Activated CD8-positive, alpha-beta memory T cell treated with anti-CD3 and anti-CD28 coated beads, Interleukin-2, amount 50 U/mL, for 1 hour (primary cell): ENCODE measurements around the gene CDKN1C.
"Not testable (repeated sequence)": the region's sequence is repeated elsewhere in the genome, so short reads cannot be mapped to it uniquely, and the experiment has no call there.

Experiments used
- DNase-seq: peaks from one replicate; pipeline ENCODE4 v3.0.0-alpha.2; 2020; ENCODE audit errors: extremely low read depth

CDKN1C gene

DNA sequence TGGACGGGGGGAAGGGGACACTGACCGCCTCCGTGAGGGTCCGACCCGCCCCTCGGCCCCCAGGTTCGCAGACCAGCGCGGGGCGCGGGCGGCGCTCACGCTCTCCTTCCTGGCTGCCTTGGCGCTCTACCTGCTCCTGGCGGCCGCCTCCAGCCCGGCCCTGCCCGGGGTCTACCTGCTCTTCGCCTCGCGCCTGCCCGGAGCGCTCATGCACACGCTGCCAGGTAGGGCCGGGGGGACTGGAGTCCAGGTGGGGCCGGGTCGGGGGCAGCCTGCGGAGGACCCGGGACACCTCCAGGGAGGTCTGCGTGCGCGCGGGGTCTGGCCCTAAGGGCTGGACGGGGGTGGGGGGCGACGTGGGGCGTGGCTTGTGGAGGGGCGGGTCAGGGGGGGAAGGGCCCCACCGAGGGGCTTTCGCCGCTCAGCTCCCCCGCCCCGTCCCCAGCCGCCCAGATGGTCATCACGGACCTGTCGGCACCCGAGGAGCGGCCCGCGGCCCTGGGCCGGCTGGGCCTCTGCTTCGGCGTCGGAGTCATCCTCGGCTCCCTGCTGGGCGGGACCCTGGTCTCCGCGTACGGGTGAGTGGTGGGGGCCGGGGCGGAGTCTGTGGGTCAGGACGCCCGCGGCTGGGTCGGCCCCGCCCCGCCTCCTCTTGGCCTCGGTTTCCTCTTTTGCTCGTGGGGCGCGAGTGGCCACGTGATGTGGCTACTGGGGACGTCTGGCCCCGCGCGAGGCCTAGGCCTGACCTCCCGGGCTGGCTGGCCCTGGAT, 23.7 kb upstream of the CDKN1C start:
- DNase-seq: no peak

GRCh38 chr11:2908130-2908529, 22.6 kb upstream of the CDKN1C start:
- no peak for DNase-seq

- not testable (repeated sequence) for DNase-seq
Observed at GRCh38 chr11:2905299-2905698, 19.7 kb upstream of the CDKN1C start.

DNA sequence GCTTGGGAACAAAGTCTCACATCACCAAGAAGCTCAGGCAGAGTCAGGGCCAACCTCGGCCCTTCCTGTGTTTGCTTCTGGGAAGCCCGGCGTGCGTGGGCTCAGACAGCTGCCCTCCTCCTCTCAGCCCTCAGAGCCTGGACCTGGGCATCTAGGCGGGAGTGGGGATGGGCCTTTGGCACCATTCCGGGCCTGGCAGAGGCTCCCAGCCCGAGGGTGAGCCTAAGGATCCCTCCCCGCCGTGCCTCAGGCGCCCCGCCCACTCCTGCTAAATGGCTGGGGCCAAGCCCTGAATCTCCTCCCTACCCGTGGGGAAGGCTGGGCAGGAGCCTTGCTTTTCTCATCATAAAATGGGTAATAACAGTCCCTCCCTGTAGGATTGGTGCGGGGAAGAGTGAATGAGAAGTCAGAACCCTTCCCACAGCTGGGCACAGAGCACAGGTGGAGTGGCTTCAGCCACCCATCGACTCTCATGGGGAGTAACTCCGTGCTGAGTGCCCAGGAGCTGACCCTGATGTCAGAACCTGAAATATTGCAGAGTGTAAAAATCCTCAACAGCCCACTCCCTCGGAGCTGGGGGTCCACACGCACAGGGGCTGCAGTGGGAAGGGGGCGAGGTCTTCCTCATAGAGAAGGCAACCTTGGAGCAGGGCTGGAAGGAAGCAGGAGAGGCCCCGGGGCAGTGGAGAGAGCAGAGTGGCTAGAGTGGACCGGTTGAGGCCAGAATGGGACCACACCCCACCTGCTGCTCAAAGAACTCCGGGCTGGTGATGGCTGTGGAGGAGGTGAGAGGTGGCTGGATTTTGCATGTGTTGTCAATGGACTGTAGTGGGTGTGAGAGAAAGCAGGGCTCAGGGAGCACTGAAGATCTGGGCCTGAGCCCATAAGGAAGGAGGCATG, 18.8 kb upstream of the CDKN1C start:
- DNase-seq: no peak

- no peak for DNase-seq
Observed at GRCh38 chr11:2903672-2904011, 18.1 kb upstream of the CDKN1C start.

DNA sequence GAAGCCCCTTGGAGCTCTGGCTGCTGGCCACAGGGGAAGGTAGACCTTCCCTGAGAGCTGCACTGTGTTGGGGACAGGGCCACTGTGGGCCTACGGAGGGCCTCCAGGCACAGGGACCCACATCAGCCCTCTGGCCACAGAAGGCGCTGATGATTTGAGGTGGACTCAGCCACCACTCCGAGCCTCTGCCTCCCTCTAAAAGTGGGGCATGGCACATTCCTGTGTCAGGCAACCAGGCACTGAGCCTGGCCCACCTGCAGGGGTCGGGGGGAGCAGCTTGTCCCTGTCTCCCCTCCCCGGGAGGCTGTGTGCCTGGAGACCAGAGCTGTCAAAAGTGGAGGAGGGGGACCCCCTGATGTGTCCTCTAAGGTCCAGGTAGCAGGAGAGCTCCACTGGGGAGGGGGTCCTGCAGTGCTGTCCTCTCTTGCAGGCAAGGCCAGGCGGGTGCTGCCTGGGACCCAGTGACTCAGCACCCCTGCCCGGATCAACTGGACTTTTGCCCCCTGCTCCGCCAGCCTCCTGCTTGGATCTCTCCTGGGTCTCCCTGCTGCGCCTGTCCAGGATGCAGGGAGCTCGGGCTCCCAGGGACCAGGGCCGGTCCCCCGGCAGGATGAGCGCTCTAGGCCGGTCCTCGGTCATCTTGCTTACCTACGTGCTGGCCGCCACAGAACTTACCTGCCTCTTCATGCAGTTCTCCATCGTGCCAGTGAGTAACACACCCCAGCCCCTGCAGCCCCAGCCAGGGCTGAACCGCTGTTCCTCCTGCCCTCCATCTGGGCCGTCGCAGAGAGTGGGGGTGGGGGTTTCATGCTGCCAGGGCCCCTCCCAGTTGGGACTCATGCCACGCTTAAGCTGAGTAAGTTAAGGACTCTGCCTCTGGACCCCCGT, 17.5 kb upstream of the CDKN1C start:
- no peak for DNase-seq

GRCh38 chr11:2901854-2902783, 16.5 kb upstream of the CDKN1C start:
- peak; percentile 80 for DNase-seq

GRCh38 chr11:2901196-2901796, 15.7 kb upstream of the CDKN1C start:
- no peak for DNase-seq

DNA sequence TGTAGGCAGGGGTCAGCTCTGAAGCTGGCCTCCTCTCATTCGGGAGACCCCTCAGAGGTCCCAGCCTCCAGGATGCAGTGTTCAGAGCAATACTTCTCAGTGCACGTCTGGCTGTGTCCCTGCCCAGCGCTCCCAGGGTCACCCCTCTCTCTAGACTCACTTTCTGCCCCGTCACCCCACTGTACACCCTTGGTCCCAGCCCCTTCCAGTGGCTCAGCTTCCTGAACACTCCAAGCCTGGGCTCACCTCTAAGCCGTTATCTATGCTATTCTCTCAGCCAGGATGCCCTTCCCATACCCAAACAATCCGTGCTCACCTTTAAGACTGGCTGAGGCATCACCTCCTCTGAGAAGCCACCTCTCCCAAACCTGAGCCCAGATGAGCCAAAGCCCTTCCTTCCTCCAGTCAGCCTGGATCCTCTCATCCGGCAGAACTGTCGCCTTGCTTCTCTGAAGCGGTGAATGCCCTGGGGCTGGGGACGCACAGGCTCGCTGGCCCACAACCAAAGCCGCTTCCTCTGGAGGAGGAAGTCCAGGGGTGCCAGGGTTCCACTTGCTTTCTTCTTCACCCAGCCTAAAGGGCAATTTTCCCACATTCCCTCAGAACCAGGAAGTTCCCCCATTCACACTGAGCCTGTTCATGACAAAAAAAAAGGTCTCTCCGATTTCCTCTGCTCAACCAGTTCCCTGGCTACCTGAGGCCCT, 13.7 kb upstream of the CDKN1C start:
- DNase-seq: no peak

GRCh38 chr11:2898366-2899079, 12.9 kb upstream of the CDKN1C start:
- DNase-seq: peak; percentile 24

DNA sequence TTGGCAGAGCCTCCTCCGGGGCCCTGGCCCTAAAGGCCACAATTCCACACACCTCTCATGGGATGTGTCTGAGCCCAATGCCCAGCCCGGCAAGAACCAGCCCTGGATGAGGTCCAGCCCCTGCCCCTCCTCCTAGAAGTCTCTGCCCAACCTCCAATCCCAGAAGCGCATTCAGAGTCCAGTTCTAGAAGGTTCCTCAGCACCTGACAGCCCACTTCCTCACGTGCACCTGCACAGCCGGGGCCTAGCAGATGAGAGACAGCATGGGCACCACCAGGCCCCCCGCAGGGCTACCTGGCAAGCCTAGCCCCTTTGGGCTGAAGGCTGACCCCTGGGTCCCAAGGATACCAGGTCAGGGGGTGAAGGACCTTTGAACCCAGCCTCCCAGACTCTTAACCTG, 11.5 kb upstream of the CDKN1C start:
- DNase-seq: no peak

DNA sequence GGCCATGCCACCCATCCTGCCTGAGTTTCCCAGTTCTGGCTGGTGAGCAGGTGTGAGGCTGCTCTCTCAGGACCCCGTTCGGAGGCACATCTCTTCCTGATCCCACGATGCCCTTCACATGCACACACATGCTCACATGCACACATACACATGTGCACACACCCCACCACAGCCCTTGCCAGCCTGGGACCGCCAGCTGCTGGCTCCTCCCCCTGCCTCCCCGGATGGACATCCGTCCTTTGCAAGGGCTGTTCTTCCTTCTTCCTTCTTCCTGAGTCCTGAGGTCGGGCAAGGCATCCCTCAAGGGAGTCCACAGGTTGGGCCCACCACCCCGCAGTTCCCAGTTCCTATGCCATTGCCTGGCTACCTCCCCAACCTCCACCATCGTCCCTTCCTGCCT, 10.5 kb upstream of the CDKN1C start:
- no peak for DNase-seq

DNA sequence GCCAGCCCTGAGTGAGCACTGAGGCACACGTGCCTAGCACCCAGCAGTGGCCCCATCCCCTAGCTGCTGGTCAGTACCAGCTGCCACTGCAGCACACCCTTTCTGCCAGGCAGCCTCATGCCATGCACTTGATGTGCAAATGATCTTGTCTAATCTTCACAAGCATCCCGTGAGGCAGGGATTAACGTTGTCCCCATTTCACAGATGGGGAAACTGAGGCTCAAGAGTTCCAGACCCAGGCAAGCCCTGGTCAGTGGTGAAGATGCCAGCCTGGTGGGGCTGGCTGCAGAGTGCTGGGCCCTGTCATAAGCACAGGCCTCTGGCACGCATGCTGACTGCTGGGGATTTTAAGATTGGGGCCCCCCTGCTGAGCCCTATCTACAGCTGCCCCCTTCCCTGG, 8.4 kb upstream of the CDKN1C start:
- no peak for DNase-seq

- DNase-seq: no peak
Observed at GRCh38 chr11:2892967-2893528, 7.5 kb upstream of the CDKN1C start.

DNA sequence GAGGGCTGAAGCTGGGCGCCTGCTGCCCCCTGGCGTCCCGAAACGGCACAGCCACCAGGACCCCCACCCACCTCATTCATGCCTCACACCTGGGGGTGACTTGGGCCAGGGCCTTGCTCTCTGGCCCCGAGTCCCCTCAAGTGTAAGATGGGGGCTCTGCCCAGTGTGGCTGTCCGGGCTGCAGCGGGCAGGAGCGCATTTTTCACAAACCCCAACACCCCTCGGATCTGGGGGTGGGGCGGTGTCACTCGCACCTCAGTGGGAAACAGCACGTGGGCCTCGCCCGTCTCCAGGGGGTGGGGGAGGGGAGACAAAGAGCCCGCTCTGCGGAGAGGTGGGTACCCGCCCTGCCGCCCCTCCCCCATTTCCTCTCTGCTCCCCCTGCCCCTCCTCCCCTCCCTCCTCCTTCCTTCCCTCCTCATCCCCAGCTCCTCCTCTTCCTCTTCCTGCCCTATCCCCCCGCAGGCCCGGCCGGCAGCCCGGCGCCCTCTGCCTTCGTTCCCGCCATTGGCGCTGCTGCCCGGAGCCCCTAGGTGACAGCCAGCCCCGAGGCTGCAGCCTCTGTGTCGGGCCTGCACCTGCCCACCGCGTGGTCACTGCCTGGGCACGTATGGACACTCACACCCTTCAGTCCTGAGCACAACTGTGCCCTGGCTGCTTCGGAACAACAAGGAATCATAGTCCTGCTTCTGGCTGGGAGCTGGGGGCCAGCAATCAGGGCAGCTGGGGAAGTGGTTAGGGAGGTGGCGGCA, 6.8 kb upstream of the CDKN1C start:
- DNase-seq: no peak

DNA sequence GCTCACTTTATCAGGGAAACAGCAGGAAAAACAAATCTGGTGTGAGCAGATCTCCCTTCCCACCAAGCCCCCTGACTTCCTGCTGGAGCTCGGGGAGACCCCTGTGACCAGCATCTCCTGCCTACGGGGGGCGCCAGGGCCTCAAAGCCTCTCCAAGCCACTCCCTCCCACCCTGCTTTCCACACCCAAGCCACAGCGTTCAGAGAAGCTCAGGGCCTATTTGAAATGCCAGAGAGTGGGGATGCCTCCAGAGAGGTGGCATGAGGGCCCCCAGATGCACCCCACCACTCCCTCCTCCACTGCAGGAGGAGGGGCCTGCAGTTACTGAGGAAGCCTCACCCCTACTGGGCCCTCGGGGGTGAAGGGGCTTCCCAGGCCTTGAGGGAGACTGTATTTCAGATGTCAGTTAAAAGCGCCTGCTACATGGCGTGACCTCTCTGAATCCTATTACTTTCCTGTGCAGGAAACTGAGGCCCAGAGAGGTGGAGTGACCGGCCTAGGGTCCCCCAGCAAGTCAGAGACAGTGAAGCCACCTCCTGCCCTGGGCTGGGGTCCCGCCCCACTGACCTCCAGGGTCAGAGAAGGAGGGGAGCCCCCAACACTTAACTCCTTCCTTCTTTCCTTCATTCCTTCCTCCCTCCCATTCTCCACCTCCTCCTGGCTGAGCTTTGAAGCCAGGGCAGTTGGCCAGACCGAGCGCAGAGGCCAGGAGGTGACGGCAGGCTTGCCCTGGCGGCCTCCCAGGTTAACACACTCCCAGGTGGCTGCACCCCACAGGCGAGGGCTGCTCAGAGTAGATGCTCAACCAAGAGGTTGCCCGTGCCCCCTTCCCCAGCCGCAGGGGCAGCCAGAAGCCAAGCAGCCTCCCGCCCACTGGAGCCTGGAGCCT, 6.0 kb upstream of the CDKN1C start:
- no peak for DNase-seq
